SK-N-MC (cell line): ENCODE measurements around the gene GMPPA.

ENCODE experiments used
- DNase-seq: peaks from one replicate; pipeline ENCODE4 v3.0.0-alpha.2; 2011; ENCODE audit warnings: low read depth, low spot score
- H3K27ac ChIP-seq: fragments of 200-600 bp; sonication (generic); 2 replicates; pipeline ENCODE4 v1.5.1; 2016; ENCODE audit warnings: mixed run types
- H3K36me3 ChIP-seq: fragments of 200-600 bp; sonication (generic); 2 replicates; pipeline ENCODE4 v1.6.1; 2017; ENCODE audit warnings: antibody characterized with exemption, low read length, mixed read lengths; ENCODE audit not compliant: insufficient read depth
- H3K4me3 ChIP-seq: fragments of 200-600 bp; sonication (generic); 2 replicates; pipeline ENCODE4 v1.5.1; 2016
- H3K9ac ChIP-seq: fragments of 200-600 bp; sonication (generic); 2 replicates; pipeline ENCODE4 v1.8.0; 2017; ENCODE audit warnings: mixed run types, mixed read lengths; ENCODE audit not compliant: insufficient read length
- H3K9me3 ChIP-seq: fragments of 200-600 bp; sonication (generic); 2 replicates; pipeline ENCODE4 v1.6.1; 2017; ENCODE audit warnings: low read depth, mild to moderate bottlenecking, antibody characterized with exemption, low read length, moderate library complexity, mixed read lengths
- EZH2 ChIP-seq: fragments of 200-600 bp; sonication (generic); IDR thresholded peaks from one replicate; pipeline ENCODE4 v1.6.1; 2017; ENCODE audit warnings: antibody characterized with exemption
- FOXP2 ChIP-seq: optimal IDR thresholded peaks from 2 replicates; pipeline ENCODE3; 2011; ENCODE audit warnings: mild to moderate bottlenecking, moderate library complexity; ENCODE audit not compliant: insufficient read depth; ENCODE audit errors: extremely low read length, control extremely low read depth
- POLR2AphosphoS5 ChIP-seq: IDR thresholded peaks from 2 replicates; pipeline ENCODE4 v1.6.1; 2012; ENCODE audit warnings: mild to moderate bottlenecking, low read depth, low read length, borderline replicate concordance

The GMPPA gene

GRCh38 chr2:219539926-219540678 is 41.4 kb downstream of the GMPPA start:
- no peak for DNase-seq
- Histone ChIP-seq H3K4me3 (no peak overlapping the region), H3K9ac (no peak overlapping the region), H3K36me3 (no peaks in the 10 kb centered on the region), H3K9me3 (no peaks in the 10 kb centered on the region), H3K27ac (no peak overlapping the region)
- no peak for TF ChIP-seq FOXP2
- no peak for TF ChIP-seq EZH2
- TF ChIP-seq POLR2AphosphoS5: no peak

- Histone ChIP-seq H3K36me3 (no peaks in the 10 kb centered on the region), H3K27ac (no peak overlapping the region), H3K9ac (no peak overlapping the region), H3K4me3 (no peak overlapping the region), H3K9me3 (no peaks in the 10 kb centered on the region)
- TF ChIP-seq POLR2AphosphoS5: no peak
- TF ChIP-seq FOXP2: no peak
- TF ChIP-seq EZH2: no peak
- DNase-seq: no peak
Measured at GRCh38 chr2:219540784-219541504, 42.3 kb downstream of the GMPPA start.

- no peaks in the 10 kb centered on the region for H3K9me3 ChIP-seq
- H3K4me3 ChIP-seq: peak overlapping the region; percentile 83
- DNase-seq: no peak
- TF ChIP-seq POLR2AphosphoS5 (no peak), FOXP2 (no peak), EZH2 (no peak)
- no peak overlapping the region for H3K27ac ChIP-seq
- H3K36me3 ChIP-seq: no peaks in the 10 kb centered on the region
- H3K9ac ChIP-seq: no peak overlapping the region
Measured at GRCh38 chr2:219541611-219542180, 43.0 kb downstream of the GMPPA start.

GRCh38 chr2:219542931-219543595 is 44.4 kb downstream of the GMPPA start:
- Histone ChIP-seq H3K9me3 (no peaks in the 10 kb centered on the region), H3K27ac (no peak overlapping the region), H3K9ac (peak overlapping the region; percentile 59), H3K36me3 (no peaks in the 10 kb centered on the region), H3K4me3 (peak overlapping the region; percentile 78)
- TF ChIP-seq EZH2 (no peak), POLR2AphosphoS5 (no peak), FOXP2 (no peak)
- no peak for DNase-seq

- H3K9ac ChIP-seq: peak within 1 kb of the TSS; percentile 59
- H3K36me3 ChIP-seq: no peaks in the 10 kb centered on the region
- H3K27ac ChIP-seq: no peak within 1 kb of the TSS
- TF ChIP-seq POLR2AphosphoS5 (peak; percentile 36; the same call in 1 of the 2 replicates), EZH2 (no peak), FOXP2 (peak; percentile 92)
- DNase-seq: peak; percentile 70
- H3K4me3 ChIP-seq: peak within 1 kb of the TSS; percentile 78
- no peaks in the 10 kb centered on the region for H3K9me3 ChIP-seq
Measured at GRCh38 chr2:219543596-219544358, 45.1 kb downstream of the GMPPA start, which contains the start of the genes CHPF and TMEM198. TSS of gene CHPF (minus strand) at chr2:219543809. CDS start at chr2:219543538, 271 bp downstream. TSS of gene TMEM198 (plus strand) at chr2:219544028. CDS start at chr2:219544728, 700 bp downstream.

GRCh38 chr2:219544567-219544966 is 45.9 kb downstream of the GMPPA start:
- Histone ChIP-seq H3K27ac (no peak overlapping the region), H3K36me3 (no peaks in the 10 kb centered on the region), H3K9ac (no peak overlapping the region), H3K4me3 (no peak overlapping the region), H3K9me3 (no peaks in the 10 kb centered on the region)
- DNase-seq: no peak
- TF ChIP-seq FOXP2 (no peak), POLR2AphosphoS5 (no peak), EZH2 (no peak)

GRCh38 chr2:219545295-219545942 is 46.7 kb downstream of the GMPPA start:
- no peaks in the 10 kb centered on the region for H3K36me3 ChIP-seq
- H3K9ac ChIP-seq: no peak overlapping the region
- TF ChIP-seq EZH2 (no peak), POLR2AphosphoS5 (no peak), FOXP2 (no peak)
- no peaks in the 10 kb centered on the region for H3K9me3 ChIP-seq
- no peak overlapping the region for H3K27ac ChIP-seq
- no peak overlapping the region for H3K4me3 ChIP-seq
- DNase-seq: no peak

GRCh38 chr2:219545943-219546352 is 47.3 kb downstream of the GMPPA start:
- Histone ChIP-seq H3K9me3 (no peaks in the 10 kb centered on the region), H3K4me3 (no peak overlapping the region), H3K36me3 (no peaks in the 10 kb centered on the region), H3K9ac (no peak overlapping the region), H3K27ac (no peak overlapping the region)
- DNase-seq: no peak
- no peak for TF ChIP-seq POLR2AphosphoS5
- TF ChIP-seq EZH2: no peak
- no peak for TF ChIP-seq FOXP2
